ENCODE data around the gene ROBO1.

The ROBO1 gene

DNA sequence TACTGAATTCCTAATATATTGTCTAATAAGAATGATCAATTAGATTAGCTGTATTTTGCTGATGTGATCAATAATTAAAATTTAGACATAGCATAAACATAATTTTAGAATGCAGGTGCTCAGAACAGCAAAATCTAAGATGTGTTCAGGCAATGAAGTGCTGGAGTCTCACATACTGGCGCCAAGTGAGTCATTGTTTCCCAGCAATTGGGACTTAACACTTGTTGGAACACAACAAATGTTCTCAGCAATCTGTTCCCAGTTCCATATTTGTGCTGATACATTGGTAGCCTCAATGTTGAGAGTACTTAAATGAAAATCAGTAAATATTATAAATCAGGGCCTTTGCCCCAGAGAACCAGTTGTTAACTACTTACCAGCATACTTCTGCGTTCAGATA is 619.0 kb downstream of the ROBO1 start:
- DNase-seq = no peak

DNA sequence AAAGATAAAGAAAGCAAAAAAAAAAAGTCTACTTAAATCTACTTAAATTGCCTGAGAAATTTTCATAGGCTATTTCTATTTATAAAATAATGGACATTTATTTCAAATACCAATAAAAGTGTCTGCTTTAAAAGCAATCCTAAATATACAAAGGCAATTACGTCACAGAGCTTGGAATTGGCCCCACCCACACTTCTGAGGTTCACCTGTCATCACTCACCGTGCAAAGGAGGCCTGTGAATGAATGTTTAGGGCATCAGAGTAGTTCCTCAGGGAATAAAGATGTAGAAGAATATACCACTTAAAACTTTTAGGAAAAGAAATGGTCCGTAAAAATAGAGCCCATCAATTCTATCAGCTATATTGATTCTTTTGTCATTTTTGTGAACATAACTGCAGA is 621.8 kb downstream of the ROBO1 start:
- no peak for DNase-seq

DNA sequence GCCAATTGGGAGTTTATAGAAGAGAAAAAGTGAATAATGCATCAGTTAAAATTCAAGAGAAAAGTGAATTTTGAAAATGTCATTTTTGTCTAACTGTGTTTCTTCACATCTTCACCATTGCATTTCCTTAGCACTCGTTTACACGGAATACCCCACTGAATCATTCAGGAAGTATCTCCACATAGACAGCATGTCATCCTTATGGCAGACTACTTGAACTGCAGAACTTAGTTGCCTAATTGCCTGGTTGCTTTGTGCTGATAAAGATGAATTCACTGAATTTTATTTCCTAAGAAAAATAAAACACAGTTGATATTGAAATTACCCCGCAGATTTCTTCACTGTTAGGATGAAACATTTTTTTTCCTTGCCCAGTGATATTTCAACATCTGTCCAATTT is 627.1 kb downstream of the ROBO1 start:
- no peak for DNase-seq

DNA sequence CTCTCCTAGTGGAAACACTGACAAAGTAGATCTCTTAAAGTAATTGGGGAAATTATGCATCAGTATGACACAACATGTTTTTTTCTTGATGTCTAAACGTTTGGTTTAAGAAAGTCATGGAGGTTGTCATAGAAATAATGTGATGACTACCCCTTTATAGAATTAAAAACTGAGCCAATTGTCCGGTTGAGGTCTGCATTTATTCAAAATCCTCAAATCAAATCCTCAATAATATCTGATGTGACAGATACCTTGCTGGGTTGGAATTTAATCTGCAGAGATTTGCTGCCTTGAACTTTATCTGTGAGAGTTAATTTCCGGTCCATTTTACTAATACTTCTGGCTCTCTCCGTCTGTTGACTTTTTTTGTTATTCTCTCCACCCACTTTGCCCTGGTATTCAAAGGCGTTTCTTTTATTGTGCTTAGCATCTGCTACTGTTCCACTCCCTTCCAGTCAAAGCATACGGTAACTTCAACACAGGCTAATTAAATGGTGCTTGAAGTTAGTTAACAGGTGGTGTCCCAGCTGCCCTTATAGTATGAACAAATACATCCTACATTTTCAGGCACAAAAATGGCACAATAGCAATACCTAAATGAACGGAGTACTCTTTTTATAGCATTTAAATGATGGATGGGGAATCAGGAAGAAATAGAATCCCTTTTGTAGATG is 628.3 kb downstream of the ROBO1 start:
- DNase-seq = no peak

DNA sequence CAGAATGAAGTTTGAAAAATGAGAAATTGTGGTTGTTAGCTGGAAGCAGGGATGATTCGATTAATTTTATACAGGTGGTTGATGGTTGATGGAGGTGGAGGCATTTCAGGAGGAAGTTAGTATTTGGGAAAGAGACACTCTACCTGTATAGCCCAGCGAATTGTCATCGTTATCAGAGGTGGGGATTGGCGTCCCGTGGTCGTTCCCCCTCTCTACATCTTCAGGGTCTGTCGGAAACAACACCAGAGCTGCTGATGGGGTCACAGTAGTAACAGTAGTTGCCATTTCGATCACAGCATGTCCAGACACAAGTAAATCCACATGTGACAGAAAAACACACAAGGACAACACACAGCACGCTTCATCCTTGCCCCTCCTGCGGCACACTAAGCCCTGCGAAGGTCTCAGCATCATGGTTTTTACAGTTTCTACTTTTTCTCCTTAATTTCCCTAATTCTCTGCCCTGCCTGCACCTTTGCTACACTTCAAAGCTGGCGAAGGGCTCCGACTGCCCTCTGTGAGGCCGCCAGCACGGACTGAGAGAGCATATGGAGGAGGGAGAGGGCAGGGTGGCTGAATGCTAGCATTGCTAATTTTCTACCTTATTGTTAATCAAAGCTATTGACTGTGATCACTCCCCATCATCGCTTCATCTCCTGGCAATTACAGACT is 642.3 kb downstream of the ROBO1 start:
- no peak for DNase-seq

DNA sequence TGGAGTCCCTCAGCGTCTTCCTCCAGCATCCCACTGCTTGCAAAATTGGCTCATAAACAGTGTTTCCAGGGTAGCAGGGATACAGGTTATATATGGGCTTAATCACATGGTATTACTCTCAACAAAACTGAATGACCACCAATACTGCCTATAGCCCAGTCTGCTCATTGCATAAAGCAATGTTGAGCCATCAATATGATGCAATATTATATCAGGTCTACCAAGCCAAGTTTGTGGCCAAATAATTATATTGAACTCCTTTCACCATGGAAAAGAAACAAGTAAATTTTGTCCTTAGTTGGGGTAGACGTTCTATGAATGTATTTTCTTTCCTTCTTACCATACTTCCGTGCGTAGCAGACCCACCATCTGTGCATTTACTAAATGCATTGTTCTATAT is 652.3 kb downstream of the ROBO1 start:
- no peak for DNase-seq

DNA sequence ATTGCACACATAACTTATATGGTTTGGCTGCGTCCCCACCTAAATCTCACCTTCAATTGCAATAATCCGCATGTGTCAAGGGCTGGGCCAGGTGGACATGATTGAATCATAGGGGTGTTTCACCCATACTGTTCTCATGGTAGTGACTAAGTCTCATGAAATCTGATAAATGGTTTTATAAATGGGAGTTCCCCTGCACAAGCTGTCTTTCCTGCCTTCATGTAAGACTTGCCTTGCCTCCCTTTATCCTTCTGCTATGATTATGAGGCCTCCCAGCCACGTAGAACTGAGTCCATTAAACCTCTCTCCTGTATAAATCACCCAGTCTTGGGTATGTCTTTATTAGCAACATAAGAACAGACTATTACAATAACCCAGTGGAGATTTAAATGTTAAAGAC is 653.9 kb downstream of the ROBO1 start:
- no peak for DNase-seq

DNA sequence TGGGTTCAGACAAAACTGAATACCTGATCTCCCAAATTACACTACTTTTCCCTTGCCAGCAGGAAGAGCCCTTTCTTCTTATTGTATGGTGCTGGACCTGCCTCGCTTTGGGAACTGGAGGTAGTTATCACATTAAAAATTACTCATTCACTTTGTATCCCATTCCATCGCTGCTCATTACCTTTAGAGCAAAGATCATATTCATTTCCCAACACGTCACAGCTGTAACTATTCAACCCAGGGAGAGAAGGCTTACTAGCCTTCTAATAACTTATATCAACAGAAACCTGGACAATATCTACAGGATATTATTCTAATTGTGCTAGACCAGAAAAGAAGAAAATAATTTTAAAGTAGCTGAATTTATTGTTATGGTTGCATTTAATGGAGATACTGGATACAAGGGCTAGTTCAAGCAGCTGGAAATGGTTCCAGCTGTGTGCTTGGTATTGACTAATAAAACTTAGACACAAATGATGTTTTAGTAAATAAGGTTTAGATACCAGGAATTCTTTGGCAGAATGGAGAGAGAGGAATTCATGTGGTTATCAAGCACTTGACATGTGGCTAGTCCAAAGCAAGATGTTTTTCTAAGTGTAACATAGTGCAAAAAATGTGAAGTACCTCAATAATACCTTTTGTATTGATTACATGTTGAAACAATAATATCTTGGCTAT is 656.3 kb downstream of the ROBO1 start:
- DNase-seq = no peak

DNA sequence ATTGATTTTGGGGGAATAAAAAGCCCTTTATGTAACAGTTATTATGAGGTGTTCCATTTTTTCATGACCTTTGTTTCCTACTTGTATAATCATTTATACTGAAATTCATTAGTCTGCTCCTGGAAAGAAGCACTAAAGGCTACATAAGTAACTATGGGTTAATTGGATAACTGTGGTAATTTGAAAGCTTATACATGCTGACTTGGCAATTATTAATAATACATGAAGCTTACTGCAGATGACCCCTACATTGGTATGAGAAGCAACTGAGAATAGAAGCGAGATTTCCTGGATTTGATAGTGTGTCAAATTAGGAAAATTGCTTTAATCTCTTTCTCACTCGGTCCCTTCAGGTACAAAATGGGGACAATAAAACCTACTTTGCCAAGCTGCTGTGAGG is 658.0 kb downstream of the ROBO1 start:
- DNase-seq = no peak

DNA sequence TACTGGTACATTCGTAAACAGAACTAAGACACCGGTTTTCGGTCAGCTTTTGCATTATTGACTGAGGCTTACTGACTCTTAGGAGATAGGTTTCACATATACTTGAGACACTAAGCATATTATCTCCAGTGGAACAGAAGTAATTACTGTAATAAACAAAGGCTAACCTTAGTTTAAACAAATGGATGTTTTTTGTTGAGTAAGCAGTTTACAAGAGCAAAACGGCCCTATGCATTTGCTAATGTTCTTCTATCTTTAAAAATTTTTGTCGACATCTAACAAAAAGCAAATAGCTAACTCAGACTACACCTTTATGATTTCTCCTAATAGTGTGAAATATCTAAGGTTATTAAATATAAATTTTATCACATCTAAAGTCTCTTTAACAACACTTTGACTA is 664.5 kb downstream of the ROBO1 start:
- no peak for DNase-seq

DNA sequence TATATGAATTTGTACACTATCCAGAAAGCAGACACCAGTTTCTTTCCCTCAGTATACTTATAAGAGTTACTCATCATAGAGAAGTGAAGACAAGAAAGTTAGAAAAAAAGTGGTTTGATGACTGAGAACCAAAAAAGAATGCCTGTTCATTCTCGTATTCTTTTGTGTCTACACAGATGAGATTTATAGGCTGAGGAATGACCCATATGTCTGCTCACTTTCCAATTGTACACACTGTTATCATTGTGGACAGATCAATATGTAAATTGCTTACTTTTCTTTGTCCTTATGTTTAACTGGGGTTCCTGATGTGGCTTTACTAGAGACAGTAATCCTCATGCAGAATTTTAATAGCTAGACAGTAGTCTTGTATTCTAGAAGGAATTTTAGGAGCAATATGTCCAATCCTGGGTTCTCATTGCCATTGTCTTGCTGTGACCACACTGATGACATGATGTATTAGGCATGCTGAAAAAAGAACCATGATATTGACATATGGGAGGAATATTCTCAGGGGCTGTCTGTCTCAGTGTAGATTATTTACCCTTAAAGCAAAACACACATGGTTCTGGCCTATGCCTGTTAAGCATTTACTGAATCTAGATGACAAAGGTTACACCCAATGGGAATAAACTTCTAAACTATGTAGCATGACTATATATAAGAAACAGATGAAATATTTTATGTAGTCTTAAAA is 669.7 kb downstream of the ROBO1 start:
- no peak for DNase-seq

DNA sequence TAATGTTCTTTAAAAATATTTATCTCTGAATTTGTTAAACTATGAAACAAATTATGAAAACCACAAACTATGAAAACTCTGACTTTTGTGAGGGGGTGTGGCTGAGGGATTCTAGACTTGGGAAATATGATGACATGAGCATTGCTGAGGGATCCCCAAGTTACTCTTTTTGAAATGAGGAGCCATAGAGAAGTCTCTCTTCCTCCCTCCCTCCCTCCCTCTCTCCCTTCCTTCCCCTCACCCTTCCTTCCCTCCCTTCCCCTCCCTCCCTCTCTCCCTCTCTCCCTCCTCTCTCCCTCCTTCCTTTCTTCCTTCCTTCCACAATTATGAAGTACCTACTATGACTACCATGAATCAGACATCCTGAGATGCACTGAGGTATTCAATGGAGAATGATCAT is 673.1 kb downstream of the ROBO1 start:
- no peak for DNase-seq

DNA sequence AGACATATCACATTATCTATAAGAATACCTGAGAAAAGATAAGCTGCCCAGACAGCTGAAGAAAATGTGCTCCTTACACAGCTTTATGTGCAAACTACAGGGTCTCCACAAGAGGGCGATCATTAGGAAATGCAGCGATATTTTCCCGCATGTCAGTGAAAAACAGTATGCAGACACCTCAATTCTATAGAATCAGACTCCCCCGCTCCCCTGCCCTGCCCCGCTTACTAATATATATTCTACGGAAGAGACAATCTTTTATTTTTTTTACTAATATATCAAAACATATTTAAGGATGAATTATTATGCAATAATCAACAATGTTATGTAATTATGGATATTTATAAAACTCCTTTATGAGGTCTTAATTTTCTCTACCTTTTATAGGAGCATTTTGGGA is 681.3 kb downstream of the ROBO1 start:
- peak; percentile 54 for DNase-seq

DNA sequence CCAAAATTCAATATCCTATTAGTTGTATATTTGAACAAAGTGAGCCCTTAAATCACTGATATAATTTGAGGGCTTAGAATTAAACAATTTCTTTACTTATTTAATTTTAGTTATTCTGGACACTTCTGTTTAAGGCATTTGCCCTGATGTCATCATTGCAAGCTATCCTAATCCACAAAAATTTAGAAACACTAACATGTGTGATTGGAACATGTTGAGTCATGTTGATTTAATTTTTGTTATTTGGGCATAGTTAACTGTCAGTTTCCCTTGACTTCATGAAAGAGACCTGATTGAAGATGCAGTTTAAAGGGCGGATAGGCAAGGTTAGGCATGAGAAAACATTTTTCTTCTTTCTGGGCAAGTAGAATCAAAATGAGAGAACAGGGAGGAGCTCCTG is 682.6 kb downstream of the ROBO1 start:
- DNase-seq = no peak

DNA sequence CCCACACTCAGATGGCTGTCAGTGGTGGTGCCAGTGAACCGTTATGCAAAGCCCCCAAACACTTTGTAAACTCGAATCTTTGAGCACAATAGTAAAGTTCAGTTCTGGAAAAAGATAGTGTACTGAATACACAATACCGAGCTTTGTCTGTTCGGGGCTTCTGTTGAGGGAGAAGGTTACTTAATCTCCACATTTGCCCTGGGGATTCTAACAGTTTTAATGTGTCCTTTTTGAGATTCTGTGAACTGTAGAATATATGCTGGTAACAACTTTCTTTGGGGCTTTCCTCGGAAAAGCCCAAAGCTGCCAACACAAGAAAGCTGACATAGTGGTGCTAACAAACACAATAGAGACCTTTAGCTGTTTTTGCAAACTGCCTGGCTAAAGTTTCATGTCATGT is 686.5 kb downstream of the ROBO1 start:
- DNase-seq = no peak

DNA sequence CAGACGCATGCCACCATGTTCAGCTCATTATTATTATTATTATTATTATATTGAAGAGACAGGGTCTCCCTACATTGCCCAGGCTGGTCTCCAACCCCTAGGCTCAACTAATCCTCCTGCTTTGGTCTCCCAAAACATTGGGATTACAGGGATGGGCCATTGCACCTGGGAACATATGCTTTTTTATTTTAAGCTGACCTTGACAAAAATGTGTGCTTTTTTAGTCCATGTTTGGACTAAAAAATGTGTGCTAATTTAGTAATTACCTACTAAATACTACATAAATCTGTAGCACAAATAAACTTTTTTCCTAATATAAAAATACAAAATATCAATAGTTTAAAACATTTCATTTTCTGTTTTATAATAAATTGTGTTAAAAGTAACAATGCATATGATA is 693.2 kb downstream of the ROBO1 start:
- DNase-seq = no peak

DNA sequence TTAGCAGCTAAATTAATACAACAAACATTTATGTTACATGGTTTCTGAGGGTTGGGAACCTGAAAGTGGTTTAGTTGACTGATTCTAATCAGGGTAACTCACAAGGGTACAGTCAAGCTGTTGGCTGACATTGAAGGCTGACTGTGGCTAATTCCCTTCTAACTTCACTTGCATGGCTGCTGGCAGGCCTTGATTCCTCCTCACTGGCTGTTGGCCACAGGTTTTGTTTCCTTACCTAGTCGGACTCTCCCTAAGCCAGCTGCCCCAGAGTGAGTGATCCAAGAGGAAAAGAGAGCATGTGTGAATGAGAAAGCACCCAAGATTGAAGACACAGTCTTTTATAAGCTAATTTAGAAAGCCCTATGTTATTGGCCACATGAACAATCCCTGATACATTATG is 700.1 kb downstream of the ROBO1 start:
- no peak for DNase-seq

DNA sequence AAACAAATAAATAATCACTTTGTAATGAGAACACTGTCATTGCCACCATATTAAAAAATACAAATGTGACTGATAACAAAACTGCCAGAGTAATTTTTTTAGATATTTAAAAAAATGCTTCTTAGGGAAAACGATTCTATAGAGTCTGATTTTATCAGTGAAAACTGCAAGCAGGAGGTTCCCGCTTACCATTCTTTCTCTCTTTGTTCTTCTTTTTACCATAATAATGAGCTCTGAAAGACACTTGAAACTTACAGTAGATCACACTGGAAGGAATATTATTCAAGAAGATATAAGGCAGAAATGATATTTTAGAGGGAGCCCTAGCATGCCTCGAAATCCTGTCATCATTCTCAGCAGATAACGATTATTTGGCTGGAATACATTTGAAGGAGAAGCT is 701.3 kb downstream of the ROBO1 start:
- no peak for DNase-seq

DNA sequence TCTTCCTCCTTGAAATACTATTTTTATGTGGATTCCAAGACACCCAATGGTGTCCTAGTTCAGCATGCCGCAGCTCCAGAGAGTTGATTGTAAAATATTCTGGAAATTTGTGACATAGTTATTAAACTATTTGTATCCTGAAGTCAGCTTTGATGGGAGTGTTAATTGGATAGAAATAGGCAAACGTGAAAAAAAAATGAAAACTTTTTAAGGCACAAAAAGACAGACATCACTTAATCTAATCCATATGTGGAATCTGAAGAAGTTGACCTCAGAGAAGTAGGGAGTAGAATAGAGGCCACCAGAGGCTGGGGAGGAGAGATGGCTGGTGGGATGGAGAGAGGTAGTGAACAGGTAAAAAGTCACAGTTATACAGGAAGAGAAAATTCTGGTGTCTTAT is 704.2 kb downstream of the ROBO1 start:
- no peak for DNase-seq

DNA sequence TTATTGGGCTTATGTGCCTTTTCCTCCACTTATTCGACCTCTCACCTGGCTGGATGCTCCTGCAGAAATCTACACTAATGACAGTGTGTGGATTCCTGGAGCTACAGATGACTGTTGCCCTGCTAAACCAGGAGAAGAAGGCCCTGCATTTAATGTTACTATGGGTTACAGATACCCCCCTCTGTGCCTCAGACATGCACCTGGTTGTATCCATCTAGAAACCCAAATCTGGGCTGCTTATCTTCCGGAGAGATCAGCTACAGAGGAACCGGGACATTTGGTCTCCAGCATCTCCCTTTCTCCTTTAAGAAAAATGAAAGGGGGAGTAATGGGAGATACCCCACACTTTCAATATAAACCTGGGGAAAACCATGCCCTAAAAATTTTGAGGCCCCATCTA is 710.0 kb downstream of the ROBO1 start:
- no peak for DNase-seq

DNA sequence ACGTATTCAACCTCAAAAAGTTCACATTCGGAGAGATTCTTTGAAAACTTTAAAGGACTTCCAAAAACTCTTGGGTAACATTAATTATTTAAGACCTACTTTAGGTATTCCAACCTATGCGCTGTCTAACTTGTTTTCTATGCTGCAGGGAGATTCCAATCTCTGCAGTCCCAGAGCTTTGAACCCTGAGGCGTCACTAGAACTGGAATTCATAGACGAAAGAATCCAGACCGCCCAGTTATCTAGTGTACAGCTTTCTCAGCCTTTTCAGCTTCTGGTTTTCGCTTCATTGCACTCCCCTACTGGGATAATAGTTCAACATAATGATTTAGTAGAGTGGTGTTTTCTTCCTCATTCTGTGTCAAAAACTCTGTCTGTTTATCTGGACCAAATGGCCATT is 711.3 kb downstream of the ROBO1 start:
- no peak for DNase-seq

DNA sequence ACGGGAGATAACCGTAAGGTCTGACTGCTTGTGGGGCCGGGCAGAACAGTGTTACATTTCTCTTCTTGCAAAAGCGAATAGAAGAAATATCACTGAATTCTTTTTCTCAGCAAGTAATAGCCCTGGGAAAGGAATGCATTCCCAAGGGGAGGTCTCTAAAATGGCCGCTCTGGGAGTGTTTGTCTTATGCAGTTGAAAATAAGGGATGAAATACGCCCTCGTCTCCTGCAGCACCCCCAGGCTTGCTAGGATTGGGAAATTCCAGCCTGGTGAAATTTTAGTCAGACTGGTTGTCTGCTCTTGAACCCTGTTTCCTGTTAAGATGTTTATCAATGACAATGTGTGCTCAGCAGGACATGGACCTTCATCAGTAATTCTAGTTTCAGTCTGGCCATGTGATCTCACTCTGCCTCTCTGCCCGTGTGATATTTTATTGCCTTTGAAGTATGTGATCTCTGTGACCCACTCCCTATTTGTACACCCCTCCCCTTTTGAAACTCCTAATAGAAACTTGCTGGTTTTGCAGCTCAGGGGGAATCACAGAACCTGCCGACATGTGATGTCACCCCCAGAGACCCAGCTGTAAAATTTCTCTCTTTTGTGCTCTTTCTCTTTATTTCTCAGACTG is 715.6 kb downstream of the ROBO1 start:
- no peak for DNase-seq

DNA sequence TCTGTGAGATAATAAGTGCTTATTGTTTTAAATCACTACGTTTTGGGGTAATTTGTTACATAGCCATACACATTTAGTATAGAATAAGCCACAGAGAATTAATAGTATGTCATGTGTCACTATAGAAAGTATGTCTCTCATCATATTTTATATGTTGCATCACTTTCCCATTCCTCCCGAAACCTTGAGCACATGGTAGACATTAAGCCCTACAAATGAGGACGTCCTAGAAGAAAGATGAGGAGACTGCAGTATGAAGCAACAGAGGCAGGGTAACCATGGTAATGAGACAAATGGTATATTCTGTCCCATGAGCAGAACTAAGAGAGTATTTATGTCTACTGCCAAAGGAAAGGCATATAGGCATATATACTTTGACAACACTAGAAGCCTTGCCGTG is 720.2 kb downstream of the ROBO1 start:
- no peak for DNase-seq

DNA sequence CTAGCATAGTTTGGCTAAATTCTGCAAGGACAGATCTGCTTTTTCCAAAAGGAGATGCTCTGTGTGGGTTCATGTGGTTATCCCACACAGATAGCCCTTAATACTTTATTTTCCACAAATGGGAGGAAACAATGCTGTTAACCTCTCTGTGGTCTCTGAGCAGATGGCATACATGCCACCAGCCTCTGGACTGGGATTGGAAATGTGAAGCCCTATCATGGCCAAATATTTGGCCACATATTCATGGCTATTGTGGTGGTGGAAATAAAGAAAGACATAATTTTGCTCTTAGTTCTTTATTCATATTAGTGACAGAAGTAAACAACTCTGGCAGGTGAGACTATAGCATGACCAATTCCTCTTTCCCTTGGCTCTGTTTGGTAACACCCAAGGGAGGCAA is 726.2 kb downstream of the ROBO1 start:
- no peak for DNase-seq

Measured in NCI-H345 (cell line).